ENCODE measurements around the gene PAK6.

DNA sequence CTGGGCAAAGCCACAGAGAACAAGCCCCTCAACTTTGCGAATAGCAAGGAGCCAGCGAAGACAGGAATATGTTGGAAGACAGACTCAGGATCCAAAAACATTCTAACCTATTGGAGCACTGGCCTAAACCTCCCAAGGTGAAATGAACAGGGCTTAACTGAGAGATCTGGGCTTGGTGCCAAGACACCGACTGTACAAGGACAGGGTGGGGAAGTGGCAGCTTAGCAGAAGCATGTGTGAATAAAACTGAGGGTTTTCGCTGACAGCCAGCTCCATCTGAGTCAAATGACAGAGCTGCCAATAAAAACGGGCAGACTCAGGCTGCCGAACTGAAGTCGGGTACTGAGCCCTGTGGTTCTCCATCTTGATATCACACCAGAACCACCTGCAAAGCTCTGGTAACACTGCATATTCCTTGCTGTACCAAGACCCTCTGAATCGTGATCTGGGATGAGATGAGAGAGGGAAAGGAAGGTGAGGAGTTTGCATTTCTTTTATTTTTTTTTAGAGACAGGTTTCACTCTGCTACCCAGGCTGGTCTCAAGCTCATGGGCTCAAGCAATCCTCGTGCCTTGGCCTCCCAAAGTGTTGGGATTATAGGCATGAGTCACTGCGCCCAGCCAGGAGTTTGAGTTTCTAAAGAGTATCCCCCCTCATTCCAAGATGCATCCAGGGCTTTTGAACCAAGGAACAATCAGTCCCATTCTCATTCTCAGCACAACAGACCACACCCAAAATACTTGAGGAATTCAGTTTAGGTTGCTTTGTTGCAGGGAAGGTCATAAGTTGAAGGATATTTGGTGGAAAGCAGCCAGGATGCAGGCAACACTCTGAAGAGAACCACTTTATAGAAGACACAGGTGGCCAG is 74.9 kb downstream of the PAK6 start:
- TF ChIP-seq EZH2 (optimal IDR thresholded peaks at IDR 0.05; ENCODE audit: low read depth, low read length), result no peak
- no peak for TF ChIP-seq EZH2phosphoT487 (IDR thresholded peaks at IDR 0.05; ENCODE audit: low read length)
- TF ChIP-seq, protein P1, sequence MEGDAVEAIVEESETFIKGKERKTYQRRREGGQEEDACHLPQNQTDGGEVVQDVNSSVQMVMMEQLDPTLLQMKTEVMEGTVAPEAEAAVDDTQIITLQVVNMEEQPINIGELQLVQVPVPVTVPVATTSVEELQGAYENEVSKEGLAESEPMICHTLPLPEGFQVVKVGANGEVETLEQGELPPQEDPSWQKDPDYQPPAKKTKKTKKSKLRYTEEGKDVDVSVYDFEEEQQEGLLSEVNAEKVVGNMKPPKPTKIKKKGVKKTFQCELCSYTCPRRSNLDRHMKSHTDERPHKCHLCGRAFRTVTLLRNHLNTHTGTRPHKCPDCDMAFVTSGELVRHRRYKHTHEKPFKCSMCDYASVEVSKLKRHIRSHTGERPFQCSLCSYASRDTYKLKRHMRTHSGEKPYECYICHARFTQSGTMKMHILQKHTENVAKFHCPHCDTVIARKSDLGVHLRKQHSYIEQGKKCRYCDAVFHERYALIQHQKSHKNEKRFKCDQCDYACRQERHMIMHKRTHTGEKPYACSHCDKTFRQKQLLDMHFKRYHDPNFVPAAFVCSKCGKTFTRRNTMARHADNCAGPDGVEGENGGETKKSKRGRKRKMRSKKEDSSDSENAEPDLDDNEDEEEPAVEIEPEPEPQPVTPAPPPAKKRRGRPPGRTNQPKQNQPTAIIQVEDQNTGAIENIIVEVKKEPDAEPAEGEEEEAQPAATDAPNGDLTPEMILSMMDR (IDR thresholded peaks at IDR 0.05; ENCODE audit: low read length), result no peak
